Gastroesophageal sphincter (tissue), 3 donors: ENCODE data around the gene PASD1.
"Not testable (repeated sequence)": the region's sequence is repeated elsewhere in the genome, so short reads cannot be mapped to it uniquely, and the experiment has no call there.

Source experiments
- CTCF ChIP-seq, 4 experiments: fragments of 200-600 bp in 2 of 4; fragments of 450-650 bp in 2 of 4; sonication (generic) in 1 of 4; IDR thresholded peaks; one replicate each; pipeline ENCODE4 v1.5.1; 2017 to 2019; ENCODE audit warnings: antibody characterized with exemption in 4 of 4, mild to moderate bottlenecking in 2 of 4, moderate library complexity in 2 of 4
- POLR2A ChIP-seq, 2 donors: fragments of 450-650 bp; IDR thresholded peaks; one replicate each; pipeline ENCODE4 v1.6.1; 2017; ENCODE audit warnings: antibody characterized with exemption in 2 of 2, mild to moderate bottlenecking in 2 of 2, moderate library complexity in 1 of 2

GRCh38 chrX:151551176-151551575 lies 12.3 kb upstream of the PASD1 start:
- TF ChIP-seq CTCF, POLR2A (IDR thresholded peaks at IDR 0.05): not testable (repeated sequence)
